ENCODE results near the gene UACA. TPM values are rescaled to one million over a fixed set of nuclear protein-coding genes. Genes with fewer than 3 reads are reported as not detected.

Gene UACA
- total and polyA plus RNA-seq, 7 donors: 19.1 to 51.0 (median 26.4) TPM

- Histone ChIP-seq H3K4me1 (no peaks in the 10 kb centered on the region), H3K36me3 (peaks cover 0 to 52% (median 3%) of the 10 kb centered on the region in 4 donors), H3K4me3 (no peak overlapping the region), H3K27me3 (no peaks in the 10 kb centered on the region), H3K27ac (no peak overlapping the region), H3K9me3 (no peaks in the 10 kb centered on the region)
- DNase-seq: no peak
- intact Hi-C loops (cut with DNase I): no loop called here
- 90 to 91% methylated on average over 3 of the region's 3 CpGs for WGBS, 2 donors
- TF ChIP-seq EP300 (IDR thresholded peaks at IDR 0.05) (no peak), POLR2A (IDR thresholded peaks at IDR 0.05) (no peak), CTCF (IDR thresholded peaks at IDR 0.05) (no peak), POLR2AphosphoS5 (IDR thresholded peaks at IDR 0.05) (no peak)
Observed at GRCh38 chr15:70659662-70660061, 103.7 kb downstream of the UACA start.

GRCh38 chr15:70658641-70659040, 104.7 kb downstream of the UACA start:
- no peak overlapping the region for H3K4me3 ChIP-seq
- H3K36me3 ChIP-seq: peaks cover 0 to 52% (median 2%) of the 10 kb centered on the region in 4 donors
- no peaks in the 10 kb centered on the region for H3K9me3 ChIP-seq
- no peak for DNase-seq
- TF ChIP-seq CTCF (IDR thresholded peaks at IDR 0.05) (no peak), EP300 (IDR thresholded peaks at IDR 0.05) (no peak), POLR2AphosphoS5 (IDR thresholded peaks at IDR 0.05) (no peak), POLR2A (IDR thresholded peaks at IDR 0.05) (no peak)
- H3K27me3 ChIP-seq: no peaks in the 10 kb centered on the region
- no peak overlapping the region for H3K27ac ChIP-seq
- H3K4me1 ChIP-seq: no peaks in the 10 kb centered on the region
- intact Hi-C loops (cut with DNase I): no loop called here
- 83 to 94% methylated on average over 3 of the region's 3 CpGs for WGBS, 2 donors

GRCh38 chr15:70653426-70653825, 109.9 kb downstream of the UACA start:
- Histone ChIP-seq H3K9me3 (no peaks in the 10 kb centered on the region), H3K27ac (no peak overlapping the region), H3K36me3 (peaks cover 0 to 44% (median 2%) of the 10 kb centered on the region in 4 donors), H3K4me1 (no peaks in the 10 kb centered on the region), H3K4me3 (no peak overlapping the region), H3K27me3 (no peaks in the 10 kb centered on the region)
- no peak for TF ChIP-seq POLR2A (IDR thresholded peaks at IDR 0.05)
- TF ChIP-seq EP300 (IDR thresholded peaks at IDR 0.05): no peak
- no peak for TF ChIP-seq CTCF (IDR thresholded peaks at IDR 0.05)
- 75 to 88% methylated on average over 4 of the region's 4 CpGs for WGBS, 2 donors
- DNase-seq: no peak
- intact Hi-C loops (cut with DNase I): no loop called here

GRCh38 chr15:70652341-70652740, 111.0 kb downstream of the UACA start:
- Histone ChIP-seq H3K27me3 (no peaks in the 10 kb centered on the region), H3K27ac (no peak overlapping the region), H3K9me3 (no peaks in the 10 kb centered on the region), H3K4me1 (no peaks in the 10 kb centered on the region), H3K4me3 (no peak overlapping the region), H3K36me3 (peaks cover 0 to 35% (median 2%) of the 10 kb centered on the region in 4 donors)
- no peak for TF ChIP-seq CTCF (IDR thresholded peaks at IDR 0.05)
- TF ChIP-seq EP300 (IDR thresholded peaks at IDR 0.05): no peak
- TF ChIP-seq POLR2AphosphoS5 (IDR thresholded peaks at IDR 0.05): no peak
- TF ChIP-seq POLR2A (IDR thresholded peaks at IDR 0.05): no peak
- intact Hi-C loops (cut with DNase I): no loop called here
- DNase-seq: no peak
- WGBS, 2 donors: 95 to 98% methylated on average over 2 of the region's 2 CpGs

GRCh38 chr15:70651303-70651845, 112.0 kb downstream of the UACA start:
- no peaks in the 10 kb centered on the region for H3K9me3 ChIP-seq
- H3K27ac ChIP-seq: no peak overlapping the region
- no peaks in the 10 kb centered on the region for H3K4me1 ChIP-seq
- no peak overlapping the region for H3K4me3 ChIP-seq
- DNase-seq: no peak
- 93% methylated on average over 2 of the region's 2 CpGs for WGBS, 2 donors
- peaks cover 0 to 25% (median 0%) of the 10 kb centered on the region in 4 donors for H3K36me3 ChIP-seq
- H3K27me3 ChIP-seq: no peaks in the 10 kb centered on the region
- intact Hi-C loops (cut with DNase I): no loop called here
- no peak for TF ChIP-seq POLR2A (IDR thresholded peaks at IDR 0.05)
- no peak for TF ChIP-seq CTCF (IDR thresholded peaks at IDR 0.05)
- TF ChIP-seq POLR2AphosphoS5 (IDR thresholded peaks at IDR 0.05): no peak
- no peak for TF ChIP-seq EP300 (IDR thresholded peaks at IDR 0.05)
